ENCODE data around the gene PLXNA1. TPM values are rescaled to one million over a fixed set of nuclear protein-coding genes. Genes with fewer than 3 reads are reported as not detected.

Gene PLXNA1
- polyA plus RNA-seq, 3 donors from 2014 or later = 0.05 to 0.17 (median 0.06) TPM

GRCh38 chr3:126990890-126991289, 8.0 kb downstream of the PLXNA1 start:
- Mint-ChIP-seq H3K4me3 (no peak overlapping the region), H3K9me3 (no peaks in the 10 kb centered on the region), H3K4me1 (no peaks in the 10 kb centered on the region), H3K36me3 (no peaks in the 10 kb centered on the region), H3K27ac (no peak overlapping the region), H3K27me3 (ENCODE audit: low read depth in 3 of 3) (peaks cover 0 to 2% (median 2%) of the 10 kb centered on the region in 3 donors)
- no peak for DNase-seq

- Mint-ChIP-seq H3K27ac (no peak overlapping the region), H3K4me1 (no peaks in the 10 kb centered on the region), H3K9me3 (no peaks in the 10 kb centered on the region), H3K4me3 (no peak overlapping the region), H3K36me3 (no peaks in the 10 kb centered on the region), H3K27me3 (ENCODE audit: low read depth in 3 of 3) (peaks cover 0 to 2% (median 0%) of the 10 kb centered on the region in 3 donors)
- no peak for DNase-seq
Measured at GRCh38 chr3:126991366-126992200, 8.7 kb downstream of the PLXNA1 start.

GRCh38 chr3:126992216-126992615, 9.3 kb downstream of the PLXNA1 start:
- Mint-ChIP-seq H3K9me3 (no peaks in the 10 kb centered on the region), H3K4me1 (no peaks in the 10 kb centered on the region), H3K36me3 (no peaks in the 10 kb centered on the region), H3K4me3 (no peak overlapping the region), H3K27me3 (ENCODE audit: low read depth in 3 of 3) (peaks cover 0 to 2% (median 0%) of the 10 kb centered on the region in 3 donors), H3K27ac (no peak overlapping the region)
- no peak for DNase-seq

- no peaks in the 10 kb centered on the region for H3K9me3 Mint-ChIP-seq
- H3K4me3 Mint-ChIP-seq = no peak overlapping the region
- no peak overlapping the region for H3K27ac Mint-ChIP-seq
- H3K4me1 Mint-ChIP-seq = no peaks in the 10 kb centered on the region
- H3K27me3 Mint-ChIP-seq (ENCODE audit: low read depth in 3 of 3) = peaks cover 0 to 2% (median 0%) of the 10 kb centered on the region in 3 donors
- no peak for DNase-seq
- H3K36me3 Mint-ChIP-seq = no peaks in the 10 kb centered on the region
Measured at GRCh38 chr3:126992776-126993175, 9.9 kb downstream of the PLXNA1 start.

- no peak for DNase-seq
- no peaks in the 10 kb centered on the region for H3K36me3 Mint-ChIP-seq
- H3K27ac Mint-ChIP-seq = no peak overlapping the region
- H3K4me3 Mint-ChIP-seq = no peak overlapping the region
- H3K9me3 Mint-ChIP-seq = no peaks in the 10 kb centered on the region
- peaks cover 0 to 2% (median 2%) of the 10 kb centered on the region in 3 donors for H3K27me3 Mint-ChIP-seq (ENCODE audit: low read depth in 3 of 3)
- H3K4me1 Mint-ChIP-seq = no peaks in the 10 kb centered on the region
Measured at GRCh38 chr3:126993436-126993835, 10.5 kb downstream of the PLXNA1 start.

- Mint-ChIP-seq H3K27ac (no peak overlapping the region), H3K27me3 (ENCODE audit: low read depth in 3 of 3) (peaks cover 0 to 2% (median 0%) of the 10 kb centered on the region in 3 donors), H3K9me3 (no peaks in the 10 kb centered on the region), H3K36me3 (no peaks in the 10 kb centered on the region), H3K4me3 (no peak overlapping the region), H3K4me1 (no peaks in the 10 kb centered on the region)
- DNase-seq = no peak
Measured at GRCh38 chr3:126994661-126995245, 11.8 kb downstream of the PLXNA1 start.

GRCh38 chr3:126995254-126995780, 12.4 kb downstream of the PLXNA1 start:
- Mint-ChIP-seq H3K4me1 (no peaks in the 10 kb centered on the region), H3K4me3 (no peak overlapping the region), H3K36me3 (no peaks in the 10 kb centered on the region), H3K27ac (no peak overlapping the region), H3K9me3 (no peaks in the 10 kb centered on the region), H3K27me3 (ENCODE audit: low read depth in 3 of 3) (peaks cover 0 to 2% (median 0%) of the 10 kb centered on the region in 3 donors)
- no peak for DNase-seq

- DNase-seq = no peak
- Mint-ChIP-seq H3K4me1 (no peaks in the 10 kb centered on the region), H3K9me3 (no peaks in the 10 kb centered on the region), H3K27ac (no peak overlapping the region), H3K4me3 (no peak overlapping the region), H3K27me3 (ENCODE audit: low read depth in 3 of 3) (peaks cover 0 to 2% (median 0%) of the 10 kb centered on the region in 3 donors), H3K36me3 (no peaks in the 10 kb centered on the region)
Measured at GRCh38 chr3:126995926-126996512, 13.1 kb downstream of the PLXNA1 start.

GRCh38 chr3:126996905-126997304, 14.0 kb downstream of the PLXNA1 start:
- no peaks in the 10 kb centered on the region for H3K36me3 Mint-ChIP-seq
- H3K4me1 Mint-ChIP-seq = no peaks in the 10 kb centered on the region

GRCh38 chr3:126997455-126998038, 14.6 kb downstream of the PLXNA1 start:
- peaks cover 0 to 2% (median 0%) of the 10 kb centered on the region in 3 donors for H3K27me3 Mint-ChIP-seq (ENCODE audit: low read depth in 3 of 3)
- no peak overlapping the region for H3K27ac Mint-ChIP-seq

More at GRCh38 chr3:126996905-126997304, 14.0 kb downstream of the PLXNA1 start:
- no peak overlapping the region for H3K4me3 Mint-ChIP-seq
- no peaks in the 10 kb centered on the region for H3K9me3 Mint-ChIP-seq
- H3K27me3 Mint-ChIP-seq (ENCODE audit: low read depth in 3 of 3) = peaks cover 0 to 2% (median 0%) of the 10 kb centered on the region in 3 donors
- no peak for DNase-seq
- H3K27ac Mint-ChIP-seq = no peak overlapping the region

GRCh38 chr3:126998320-126998719, 15.4 kb downstream of the PLXNA1 start:
- Mint-ChIP-seq H3K4me3 (no peak overlapping the region), H3K9me3 (no peaks in the 10 kb centered on the region), H3K36me3 (no peaks in the 10 kb centered on the region), H3K27me3 (ENCODE audit: low read depth in 3 of 3) (peaks cover 0 to 2% (median 0%) of the 10 kb centered on the region in 3 donors), H3K4me1 (no peaks in the 10 kb centered on the region), H3K27ac (no peak overlapping the region)
- DNase-seq = no peak

More at GRCh38 chr3:126997455-126998038, 14.6 kb downstream of the PLXNA1 start:
- Mint-ChIP-seq H3K9me3 (no peaks in the 10 kb centered on the region), H3K4me1 (no peaks in the 10 kb centered on the region), H3K36me3 (no peaks in the 10 kb centered on the region), H3K4me3 (no peak overlapping the region)
- no peak for DNase-seq

GRCh38 chr3:126998728-126999127, 15.8 kb downstream of the PLXNA1 start:
- H3K9me3 Mint-ChIP-seq = no peaks in the 10 kb centered on the region
- no peak overlapping the region for H3K4me3 Mint-ChIP-seq
- H3K27ac Mint-ChIP-seq = no peak overlapping the region
- DNase-seq = no peak
- no peaks in the 10 kb centered on the region for H3K36me3 Mint-ChIP-seq
- H3K4me1 Mint-ChIP-seq = no peaks in the 10 kb centered on the region
- peaks cover 0 to 2% (median 0%) of the 10 kb centered on the region in 3 donors for H3K27me3 Mint-ChIP-seq (ENCODE audit: low read depth in 3 of 3)

GRCh38 chr3:126999383-126999782, 16.5 kb downstream of the PLXNA1 start:
- peaks cover 0 to 2% (median 0%) of the 10 kb centered on the region in 3 donors for H3K27me3 Mint-ChIP-seq (ENCODE audit: low read depth in 3 of 3)
- H3K27ac Mint-ChIP-seq = no peak overlapping the region
- no peak overlapping the region for H3K4me3 Mint-ChIP-seq
- H3K9me3 Mint-ChIP-seq = peaks cover 0 to under 1% (median 0%) of the 10 kb centered on the region in 6 donors
- no peaks in the 10 kb centered on the region for H3K4me1 Mint-ChIP-seq
- no peaks in the 10 kb centered on the region for H3K36me3 Mint-ChIP-seq
- DNase-seq = no peak
